DMS 273 (cell line): ENCODE data around the gene NOL11.
A peak's percentile ranks its signal among the peaks of the same experiment; 100 is the strongest.
"Not testable (repeated sequence)": the region's sequence is repeated elsewhere in the genome, so short reads cannot be mapped to it uniquely, and the experiment has no call there.

ENCODE experiments used
- DNase-seq: peaks from one replicate; lab custom pipeline; 2025; ENCODE audit not compliant: unreplicated experiment; lab: John Stamatoyannopoulos, UW

The NOL11 gene

GRCh38 chr17:67717624-67718324 lies at the start of gene NOL11:
Gene NOL11, plus strand, starts transcription at chr17:67717936. Its CDS starts 12 bp downstream, at chr17:67717948.
- DNase-seq: peak; percentile 99

GRCh38 chr17:67671493-67671892 lies 46.2 kb upstream of the NOL11 start:
- DNase-seq: peak; percentile 76

- no peak for DNase-seq
Observed at GRCh38 chr17:67672592-67673335, 45.0 kb upstream of the NOL11 start.

GRCh38 chr17:67675481-67675880 lies 42.3 kb upstream of the NOL11 start:
- DNase-seq: no peak

DNA sequence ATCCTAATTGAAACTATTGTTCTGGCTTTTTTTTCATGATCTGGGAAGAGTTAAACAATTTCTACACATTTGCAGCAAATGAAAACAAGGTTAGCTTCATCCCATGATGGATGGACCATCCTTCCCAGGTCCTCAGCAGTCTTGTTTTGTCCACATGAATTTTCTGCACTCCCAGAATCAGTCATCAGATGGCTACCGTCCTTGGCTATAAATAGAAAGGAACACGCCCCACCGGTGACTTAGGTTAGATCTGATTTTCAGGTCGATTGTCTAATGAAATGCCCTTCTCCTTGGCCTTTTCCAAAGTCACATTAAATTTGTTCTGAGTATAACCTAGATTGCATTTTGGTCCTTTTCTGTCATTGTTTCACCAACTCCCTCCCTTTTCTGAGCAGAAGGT lies 41.4 kb upstream of the NOL11 start:
- DNase-seq: no peak

GRCh38 chr17:67678414-67678813 lies 39.3 kb upstream of the NOL11 start:
- no peak for DNase-seq

- DNase-seq: no peak
Observed at GRCh38 chr17:67679225-67679624, 38.5 kb upstream of the NOL11 start.

GRCh38 chr17:67679721-67680120 lies 38.0 kb upstream of the NOL11 start:
- no peak for DNase-seq

DNA sequence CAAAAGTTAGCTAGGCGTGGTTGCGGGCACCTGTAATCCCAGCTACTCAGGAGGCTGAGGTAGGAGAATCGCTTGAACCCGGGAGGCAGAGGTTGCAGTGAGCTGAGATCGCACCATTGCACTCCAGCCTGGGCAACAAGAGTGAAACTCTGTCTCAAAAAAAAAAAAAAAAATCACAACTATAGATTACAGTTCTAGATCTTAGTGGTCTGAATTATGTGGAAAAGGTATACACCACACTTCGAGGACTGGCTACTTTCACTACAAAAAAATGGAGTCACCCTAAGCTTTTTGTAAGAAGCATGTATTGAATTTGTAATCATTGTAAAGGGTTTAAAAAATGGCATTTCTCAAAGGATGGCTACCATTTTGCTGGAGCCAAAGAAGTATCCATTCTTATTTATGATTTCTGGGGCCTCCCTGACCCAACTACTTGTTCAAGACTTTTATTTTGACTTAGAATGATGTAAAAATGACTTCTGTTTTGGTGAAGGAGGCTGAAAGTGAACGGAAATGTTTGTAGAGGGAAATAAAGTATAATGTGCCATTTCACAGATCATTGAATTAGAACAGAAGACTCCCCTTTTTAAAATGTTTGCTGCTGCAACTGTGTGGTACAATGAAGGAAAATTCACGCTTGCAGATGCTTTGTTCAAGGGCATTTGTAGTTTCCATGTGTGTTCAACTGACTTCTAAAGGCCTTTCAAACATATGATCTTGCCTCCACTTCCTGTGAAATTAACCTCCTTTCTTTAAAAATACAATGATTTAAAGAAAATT lies 37.1 kb upstream of the NOL11 start:
- no peak for DNase-seq

GRCh38 chr17:67682196-67682595 lies 35.5 kb upstream of the NOL11 start:
- DNase-seq: peak; percentile 15

DNA sequence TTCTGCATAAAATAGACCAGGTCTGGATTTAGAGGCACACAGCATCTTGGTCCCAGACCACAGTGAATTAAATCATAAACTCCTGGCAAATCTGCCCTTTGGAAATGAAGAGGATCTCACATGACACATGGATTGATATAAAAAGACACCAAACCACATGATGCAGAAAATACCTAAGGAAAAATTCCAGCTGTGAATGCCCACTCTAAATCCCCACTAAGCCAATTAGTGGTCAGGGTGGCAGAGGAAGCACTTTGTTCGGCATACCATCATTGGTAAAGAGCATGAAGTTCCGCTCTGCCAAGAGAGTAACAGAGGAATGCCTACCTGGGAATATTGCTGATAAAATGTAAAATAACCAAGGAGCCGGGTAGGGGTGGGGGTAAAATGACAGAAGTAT lies 32.4 kb upstream of the NOL11 start:
- DNase-seq: no peak

GRCh38 chr17:67686241-67686640 lies 31.5 kb upstream of the NOL11 start:
- no peak for DNase-seq

DNA sequence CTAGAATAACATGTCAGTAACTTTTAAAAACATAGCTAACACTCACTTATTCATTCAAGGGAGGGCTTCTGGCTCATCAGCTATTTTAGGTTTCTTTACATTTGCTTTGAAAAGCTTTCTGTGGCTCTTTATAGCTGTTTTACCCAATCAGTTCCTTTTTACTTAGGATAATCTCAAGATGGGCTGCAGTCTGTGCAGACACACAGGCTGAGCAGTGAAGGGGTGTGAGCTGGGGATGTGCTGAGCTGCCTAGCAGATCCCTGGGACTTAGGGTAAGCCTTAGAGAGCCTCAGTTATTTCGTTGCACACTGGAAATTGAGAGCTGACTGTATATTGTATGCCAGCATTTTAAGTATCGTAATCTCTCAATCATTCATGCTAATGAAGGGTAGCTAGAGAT lies 30.2 kb upstream of the NOL11 start:
- no peak for DNase-seq

GRCh38 chr17:67689534-67690177 lies 28.1 kb upstream of the NOL11 start:
- DNase-seq: peak; percentile 85

DNA sequence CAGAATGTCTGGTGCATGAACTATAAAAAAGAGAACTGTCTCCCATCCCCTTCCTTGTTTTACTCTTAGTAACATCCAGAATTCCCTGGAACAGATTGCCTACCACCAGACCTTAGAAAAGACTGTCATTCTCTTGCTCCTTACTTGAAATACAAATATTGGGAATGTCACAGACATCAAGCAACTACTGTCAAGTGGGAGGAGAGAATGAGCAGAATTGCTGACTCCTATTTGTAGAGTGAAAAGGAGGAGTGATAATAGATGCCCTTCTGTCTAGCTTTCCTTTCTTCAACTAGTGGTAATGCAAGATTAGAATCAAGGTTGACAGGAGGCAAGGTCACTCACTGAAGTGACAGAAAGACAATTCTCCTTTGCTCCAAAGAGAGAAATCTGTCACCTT lies 23.9 kb upstream of the NOL11 start:
- no peak for DNase-seq

- no peak for DNase-seq
Observed at GRCh38 chr17:67696347-67696746, 21.4 kb upstream of the NOL11 start.

- peak; percentile 21 for DNase-seq
Observed at GRCh38 chr17:67696853-67697498, 20.8 kb upstream of the NOL11 start.

DNA sequence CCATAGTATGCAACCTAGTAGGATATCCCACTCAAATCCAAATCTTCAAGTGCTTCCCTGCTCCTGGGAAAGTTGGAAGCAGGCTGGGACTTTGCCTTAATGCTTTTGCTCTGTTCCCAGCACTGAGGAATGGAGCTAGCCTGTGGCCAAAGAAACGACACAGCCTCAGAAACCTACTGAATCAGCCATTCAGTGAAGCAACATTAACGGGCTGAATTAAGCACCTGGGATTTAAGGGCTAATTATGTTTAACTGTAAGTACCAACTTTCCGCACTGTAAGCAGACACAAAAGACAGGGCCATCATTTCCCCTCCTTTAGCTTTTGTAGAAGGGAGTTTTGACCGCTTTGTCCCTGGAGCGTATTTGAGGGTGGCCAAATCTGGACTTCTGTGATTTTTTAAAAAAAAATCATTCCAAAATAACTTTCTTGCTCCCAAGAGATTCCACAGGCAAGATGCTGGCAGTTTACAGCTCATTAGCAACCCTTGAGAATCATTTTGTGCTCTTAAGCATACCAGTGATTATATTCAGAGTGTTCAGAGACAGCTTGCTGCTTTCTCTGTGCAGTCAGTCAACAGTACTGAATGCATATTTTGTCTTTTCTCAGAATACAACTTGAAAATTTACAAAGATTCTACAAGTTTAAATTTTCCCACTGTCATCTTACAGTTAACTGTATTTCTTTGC lies 17.6 kb upstream of the NOL11 start:
- no peak for DNase-seq

GRCh38 chr17:67700725-67701119 lies 17.0 kb upstream of the NOL11 start:
- DNase-seq: no peak

DNA sequence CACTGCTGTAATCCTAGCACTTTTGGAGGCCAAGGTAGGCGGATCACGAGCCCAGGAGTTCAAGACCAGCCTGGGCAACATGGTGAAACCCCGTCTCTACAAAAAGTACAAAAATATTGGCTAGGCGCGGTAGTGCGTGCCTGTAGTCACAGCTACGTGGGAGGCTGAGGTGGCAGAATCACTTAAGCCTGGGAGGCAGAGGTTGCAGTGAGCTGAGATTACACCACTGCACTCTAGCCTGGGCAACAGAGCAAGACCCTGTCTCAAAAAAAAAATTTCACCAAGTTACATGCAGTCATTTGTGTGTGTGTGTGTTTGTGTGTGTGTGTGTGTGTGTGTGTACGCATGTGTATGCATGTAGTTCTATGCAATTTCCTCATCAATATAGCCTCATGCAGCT lies 14.9 kb upstream of the NOL11 start:
- not testable (repeated sequence) for DNase-seq
